Measurements from ENCODE around the gene E2F4. TPM values are rescaled to one million over a fixed set of nuclear protein-coding genes. Genes with fewer than 3 reads are reported as not detected.
A peak's percentile ranks its signal among the peaks of the same experiment; 100 is the strongest.

The E2F4 gene
- total and polyA plus RNA-seq, 2 of the 13 experiments (the other 11 are each of a cell fraction or from before 2014, with no cell fraction given) = 84.8 to 91.2 TPM

GRCh38 chr16:67150047-67150832 is 41.7 kb upstream of the E2F4 start (continued):
- TF ChIP-seq EED (CRISPR knock-in tag; IDR thresholded peaks at IDR 0.05) (no peak; the same call in none of the 2 replicates), PRDM10 (CRISPR knock-in tag; IDR thresholded peaks at IDR 0.05; ENCODE audit: low read depth) (no peak), ZSCAN20 (CRISPR knock-in tag; IDR thresholded peaks at IDR 0.05; ENCODE audit: borderline replicate concordance) (no peak), ZNF710 (CRISPR knock-in tag; IDR thresholded peaks at IDR 0.05; ENCODE audit: borderline replicate concordance) (peak; percentile 63), ZNF619 (CRISPR knock-in tag; IDR thresholded peaks at IDR 0.05) (no peak), THAP8 (CRISPR knock-in tag; IDR thresholded peaks at IDR 0.05; ENCODE audit: borderline replicate concordance) (no peak), TBX2 (CRISPR knock-in tag; IDR thresholded peaks at IDR 0.05; ENCODE audit: borderline replicate concordance) (no peak; the same call in 1 of the 2 replicates), POLR2AphosphoS5 (IDR thresholded peaks at IDR 0.05; ENCODE audit: low read depth, low read length) (peak; percentile 23; the same call in 1 of the 2 replicates), ZNF282 (IDR thresholded peaks at IDR 0.05; ENCODE audit: partially characterized antibody) (no peak), ZNF703 (CRISPR knock-in tag; IDR thresholded peaks at IDR 0.05; ENCODE audit: borderline replicate concordance) (no peak), SRY (CRISPR knock-in tag; IDR thresholded peaks at IDR 0.05) (0 out of 2 replicates have a peak, but pooled peaks have one; percentile 10)
- TF ChIP-seq, protein P1, sequence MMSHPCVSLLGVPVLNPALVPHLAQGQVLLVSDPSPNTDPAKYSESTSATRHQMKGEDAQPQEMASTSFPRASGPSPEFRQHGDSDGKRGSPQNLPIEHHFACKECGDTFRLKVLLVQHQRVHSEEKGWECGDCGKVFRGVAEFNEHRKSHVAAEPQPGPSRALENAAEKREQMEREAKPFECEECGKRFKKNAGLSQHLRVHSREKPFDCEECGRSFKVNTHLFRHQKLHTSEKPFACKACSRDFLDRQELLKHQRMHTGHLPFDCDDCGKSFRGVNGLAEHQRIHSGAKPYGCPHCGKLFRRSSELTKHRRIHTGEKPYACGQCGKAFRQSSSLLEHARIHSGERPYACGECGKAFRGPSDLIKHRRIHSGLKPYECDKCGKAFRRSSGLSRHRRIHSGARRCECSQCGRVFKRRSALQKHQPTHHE (CRISPR knock-in tag; IDR thresholded peaks at IDR 0.05; ENCODE audit: borderline replicate concordance) = 0 out of 2 replicates have a peak, but pooled peaks have one; percentile 71
- TF ChIP-seq, protein P2, sequence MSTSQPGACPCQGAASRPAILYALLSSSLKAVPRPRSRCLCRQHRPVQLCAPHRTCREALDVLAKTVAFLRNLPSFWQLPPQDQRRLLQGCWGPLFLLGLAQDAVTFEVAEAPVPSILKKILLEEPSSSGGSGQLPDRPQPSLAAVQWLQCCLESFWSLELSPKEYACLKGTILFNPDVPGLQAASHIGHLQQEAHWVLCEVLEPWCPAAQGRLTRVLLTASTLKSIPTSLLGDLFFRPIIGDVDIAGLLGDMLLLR (CRISPR knock-in tag; IDR thresholded peaks at IDR 0.05) = 0 out of 2 replicates have a peak, but pooled peaks have one; percentile 10
- TF ChIP-seq, protein P3, sequence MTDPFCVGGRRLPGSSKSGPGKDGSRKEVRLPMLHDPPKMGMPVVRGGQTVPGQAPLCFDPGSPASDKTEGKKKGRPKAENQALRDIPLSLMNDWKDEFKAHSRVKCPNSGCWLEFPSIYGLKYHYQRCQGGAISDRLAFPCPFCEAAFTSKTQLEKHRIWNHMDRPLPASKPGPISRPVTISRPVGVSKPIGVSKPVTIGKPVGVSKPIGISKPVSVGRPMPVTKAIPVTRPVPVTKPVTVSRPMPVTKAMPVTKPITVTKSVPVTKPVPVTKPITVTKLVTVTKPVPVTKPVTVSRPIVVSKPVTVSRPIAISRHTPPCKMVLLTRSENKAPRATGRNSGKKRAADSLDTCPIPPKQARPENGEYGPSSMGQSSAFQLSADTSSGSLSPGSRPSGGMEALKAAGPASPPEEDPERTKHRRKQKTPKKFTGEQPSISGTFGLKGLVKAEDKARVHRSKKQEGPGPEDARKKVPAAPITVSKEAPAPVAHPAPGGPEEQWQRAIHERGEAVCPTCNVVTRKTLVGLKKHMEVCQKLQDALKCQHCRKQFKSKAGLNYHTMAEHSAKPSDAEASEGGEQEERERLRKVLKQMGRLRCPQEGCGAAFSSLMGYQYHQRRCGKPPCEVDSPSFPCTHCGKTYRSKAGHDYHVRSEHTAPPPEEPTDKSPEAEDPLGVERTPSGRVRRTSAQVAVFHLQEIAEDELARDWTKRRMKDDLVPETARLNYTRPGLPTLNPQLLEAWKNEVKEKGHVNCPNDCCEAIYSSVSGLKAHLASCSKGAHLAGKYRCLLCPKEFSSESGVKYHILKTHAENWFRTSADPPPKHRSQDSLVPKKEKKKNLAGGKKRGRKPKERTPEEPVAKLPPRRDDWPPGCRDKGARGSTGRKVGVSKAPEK (CRISPR knock-in tag; IDR thresholded peaks at IDR 0.05; ENCODE audit: borderline replicate concordance) = 0 out of 2 replicates have a peak, but pooled peaks have one; percentile 21
- TF ChIP-seq, protein P4, sequence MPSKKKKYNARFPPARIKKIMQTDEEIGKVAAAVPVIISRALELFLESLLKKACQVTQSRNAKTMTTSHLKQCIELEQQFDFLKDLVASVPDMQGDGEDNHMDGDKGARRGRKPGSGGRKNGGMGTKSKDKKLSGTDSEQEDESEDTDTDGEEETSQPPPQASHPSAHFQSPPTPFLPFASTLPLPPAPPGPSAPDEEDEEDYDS (CRISPR knock-in tag; IDR thresholded peaks at IDR 0.05) = no peak
